Tibial nerve (tissue), 3 donors: ENCODE measurements around the gene SLC35F6.

Experiments used
- CTCF ChIP-seq, 5 experiments: fragments of 200-600 bp in 3 of 5; fragments of 450-650 bp in 2 of 5; sonication (generic) in 3 of 5; IDR thresholded peaks; one replicate each; pipeline ENCODE4 v1.5.1; 2016 to 2019; ENCODE audit warnings: antibody characterized with exemption in 5 of 5, mild to moderate bottlenecking in 3 of 5, moderate library complexity in 2 of 5
- POLR2A ChIP-seq, 2 donors: fragments of 450-650 bp; IDR thresholded peaks; one replicate each; pipeline ENCODE4 v1.6.1; 2017; ENCODE audit warnings: antibody characterized with exemption in 2 of 2, mild to moderate bottlenecking in 2 of 2, moderate library complexity in 2 of 2

- TF ChIP-seq CTCF (IDR thresholded peaks at IDR 0.05) (no peak), POLR2A (IDR thresholded peaks at IDR 0.05) (no peak)
Observed at GRCh38 chr2:26717362-26717761, 46.7 kb upstream of the SLC35F6 start.
